PC-9 (cell line): ENCODE measurements around the gene TMCO4.

ENCODE experiments used
- CTCF ChIP-seq: fragments of 200-600 bp; sonication (generic); conservative IDR thresholded peaks from 2 replicates; pipeline ENCODE4 v1.6.1; 2017; ENCODE audit warnings: mixed run types, antibody characterized with exemption, mild to moderate bottlenecking, moderate library complexity
- EZH2 ChIP-seq: fragments of 200-600 bp; sonication (generic); IDR thresholded peaks from 2 replicates; pipeline ENCODE4 v1.8.0; 2017; ENCODE audit warnings: antibody characterized with exemption, low read depth

DNA sequence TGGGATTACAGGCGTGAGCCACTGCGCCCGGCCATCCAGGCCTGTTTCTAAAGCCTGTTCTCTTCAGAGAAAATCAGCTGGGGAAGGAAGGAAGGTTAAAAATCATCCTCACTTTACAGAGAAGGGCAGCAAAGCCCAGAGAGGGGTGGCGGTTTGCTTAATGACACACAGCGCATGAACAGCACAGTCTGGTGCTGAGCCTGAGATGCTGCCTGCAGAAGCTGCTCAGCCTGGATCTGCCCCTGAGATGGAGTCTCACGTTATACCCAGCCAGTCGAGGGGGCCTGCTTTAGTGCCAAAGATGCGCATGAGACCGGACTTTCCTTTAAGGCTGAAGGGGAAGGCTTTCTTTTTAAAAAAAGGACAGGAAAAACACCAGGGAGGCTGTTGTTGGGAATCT lies 113.7 kb downstream of the TMCO4 start:
- no peak for TF ChIP-seq CTCF
- TF ChIP-seq EZH2 = no peak
